HepG2 (cell line): ENCODE data around the gene LSM8. TPM values are rescaled to one million over a fixed set of nuclear protein-coding genes. Genes with fewer than 3 reads are reported as not detected.

ENCODE experiments used
- AKAP8 ChIP-seq: sonication (generic); formaldehyde crosslinking; IDR thresholded peaks from 2 replicates; pipeline ENCODE4 v1.5.1; 2020; ENCODE audit warnings: mild to moderate bottlenecking, missing genetic modification reagents
- BCL6 ChIP-seq: IDR thresholded peaks from 2 replicates; pipeline ENCODE4 v1.6.1; 2016; ENCODE audit warnings: missing genetic modification reagents, missing compliant biosample characterization
- CREB1 ChIP-seq, 2 experiments: fragments of 450-650 bp in 1 of 2; IDR thresholded peaks; 2 replicates each; pipeline ENCODE4 v1.6.1; 2016 to 2017; ENCODE audit warnings: control low read depth in 1 of 2, mild to moderate bottlenecking in 1 of 2, missing compliant biosample characterization in 1 of 2, missing genetic modification characterization in 1 of 2
- DZIP1 ChIP-seq: sonication (generic); formaldehyde crosslinking; IDR thresholded peaks from 2 replicates; pipeline ENCODE4 v1.5.0; 2020; ENCODE audit warnings: mild to moderate bottlenecking, missing genetic modification reagents
- FOXJ3 ChIP-seq: sonication (generic); formaldehyde crosslinking; IDR thresholded peaks from 2 replicates; pipeline ENCODE4 v1.4.0; 2020; ENCODE audit warnings: missing genetic modification reagents, mild to moderate bottlenecking, borderline replicate concordance
- HNRNPK ChIP-seq: fragments of 200-400 bp; formaldehyde crosslinking; IDR thresholded peaks from 2 replicates; pipeline ENCODE4 v1.6.1; 2018; ENCODE audit warnings: low read length, low read depth, moderate library complexity, mild to moderate bottlenecking; ENCODE audit not compliant: poor library complexity, severe bottlenecking
- HOXA3 ChIP-seq: sonication (generic); formaldehyde crosslinking; IDR thresholded peaks from 2 replicates; pipeline ENCODE4 v1.5.0; 2020; ENCODE audit warnings: missing genetic modification reagents
- HOXA5 ChIP-seq: sonication (generic); formaldehyde crosslinking; IDR thresholded peaks from 2 replicates; pipeline ENCODE4 v1.4.0; 2020; ENCODE audit warnings: missing genetic modification reagents
- KLF12 ChIP-seq: sonication (generic); formaldehyde crosslinking; IDR thresholded peaks from 2 replicates; pipeline ENCODE4 v1.4.0; 2020; ENCODE audit warnings: missing genetic modification reagents, borderline replicate concordance
- MAFF ChIP-seq: IDR thresholded peaks from 2 replicates; pipeline ENCODE4 v1.6.1; 2011; ENCODE audit warnings: low read depth, low read length, improper control_type of control experiment
- MTF2 ChIP-seq: sonication (generic); formaldehyde crosslinking; IDR thresholded peaks from 2 replicates; pipeline ENCODE4 v1.5.0; 2020; ENCODE audit warnings: missing genetic modification reagents, borderline replicate concordance
- SIN3A ChIP-seq: IDR thresholded peaks from 2 replicates; pipeline ENCODE4 v1.6.1; 2011; ENCODE audit warnings: low read depth, mild to moderate bottlenecking, control low read depth, low read length, borderline replicate concordance
- SP4 ChIP-seq: sonication (generic); formaldehyde crosslinking; IDR thresholded peaks from 2 replicates; pipeline ENCODE4 v1.8.1; 2023; ENCODE audit warnings: mild to moderate bottlenecking, missing genetic modification reagents
- SRY ChIP-seq: sonication (generic); formaldehyde crosslinking; IDR thresholded peaks from 2 replicates; pipeline ENCODE4 v1.8.0; 2022; ENCODE audit warnings: mild to moderate bottlenecking, missing genetic modification reagents
- TEAD3 ChIP-seq: optimal IDR thresholded peaks from 2 replicates; pipeline ENCODE3; 2016; ENCODE audit warnings: borderline replicate concordance
- ZBTB7A ChIP-seq: sonication (generic); formaldehyde crosslinking; IDR thresholded peaks from 2 replicates; pipeline ENCODE4 v1.8.0; 2022; ENCODE audit warnings: mild to moderate bottlenecking, missing genetic modification reagents
- ZNF234 ChIP-seq: sonication (generic); formaldehyde crosslinking; conservative IDR thresholded peaks from 2 replicates; pipeline ENCODE4 v1.5.1; 2020; ENCODE audit warnings: mild to moderate bottlenecking, missing genetic modification reagents
- ZNF33A ChIP-seq: sonication (generic); formaldehyde crosslinking; IDR thresholded peaks from 2 replicates; pipeline ENCODE4 v1.5.1; 2020; ENCODE audit warnings: missing genetic modification reagents, mild to moderate bottlenecking, moderate library complexity, borderline replicate concordance
- ZNF350 ChIP-seq: sonication (generic); formaldehyde crosslinking; IDR thresholded peaks from 2 replicates; pipeline ENCODE4 v1.4.0; 2020; ENCODE audit warnings: mild to moderate bottlenecking, low read depth, missing genetic modification reagents, borderline replicate concordance
- ZNF549 ChIP-seq: sonication (generic); formaldehyde crosslinking; IDR thresholded peaks from 2 replicates; pipeline ENCODE4 v1.5.0; 2020; ENCODE audit warnings: missing genetic modification reagents
- polyA plus RNA-seq, 8 experiments: library from polyadenylated mRNA; depleted of rRNA in 3 of 8; stranded (reverse) in 7 of 8; unstranded in 1 of 8; fragments of >200 nt; fragmentation: Illumina TruSeq in 4 of 8; extraction: Trizol in 4 of 8; gene quantifications; 2 replicates each; pipeline versions ENCODE4 v1.2.1 to v1.2.3, GENCODE V29; 2011 to 2016; ENCODE audit warnings: low read depth in 4 of 8, missing spikeins in 1 of 8, mixed read lengths in 1 of 8; ENCODE audit not compliant: insufficient read depth in 1 of 8
- total RNA-seq, 5 experiments: library from RNA; depleted of rRNA; stranded (reverse); fragments of >200 nt; fragmentation: Illumina TruSeq; extraction: Trizol; gene quantifications; 2 replicates each; pipeline ENCODE4 v1.2.3, GENCODE V29; 2016; ENCODE audit warnings: low read depth in 1 of 5
- TF ChIP-seq, protein P1 (sequence below): sonication (generic); formaldehyde crosslinking; IDR thresholded peaks from 2 replicates; pipeline ENCODE4 v1.5.0; 2020; ENCODE audit warnings: mild to moderate bottlenecking, low read depth, missing genetic modification reagents, borderline replicate concordance
- TF ChIP-seq, protein P2 (sequence below): IDR thresholded peaks from 2 replicates; pipeline ENCODE4 v1.6.1; 2016; ENCODE audit warnings: low read depth
- TF ChIP-seq, protein P3 (sequence below): IDR thresholded peaks from 2 replicates; pipeline ENCODE4 v1.6.1; 2016; ENCODE audit warnings: mild to moderate bottlenecking

The LSM8 gene
- total and polyA plus RNA-seq, 2 of the 13 experiments (the other 11 are each of a cell fraction or from before 2014, with no cell fraction given) = 44.3 to 67.3 TPM

- TF ChIP-seq HOXA3 (CRISPR knock-in tag) = peak; percentile 56
- TF ChIP-seq TEAD3 = peak; percentile 52
- peak; percentile 77 for TF ChIP-seq SRY (CRISPR knock-in tag)
- no peak for TF ChIP-seq BCL6
- TF ChIP-seq ZNF549 (CRISPR knock-in tag) = no peak
- no peak for TF ChIP-seq KLF12 (CRISPR knock-in tag)
- peak; percentile 14; the same call in 1 of the 2 replicates for TF ChIP-seq FOXJ3 (CRISPR knock-in tag)
- peak; percentile 70 for TF ChIP-seq CREB1 (IDR thresholded peaks at IDR 0.05)
- TF ChIP-seq CREB1 (CRISPR knock-in tag; IDR thresholded peaks at IDR 0.05) = peak; percentile 90
- TF ChIP-seq, protein P1, sequence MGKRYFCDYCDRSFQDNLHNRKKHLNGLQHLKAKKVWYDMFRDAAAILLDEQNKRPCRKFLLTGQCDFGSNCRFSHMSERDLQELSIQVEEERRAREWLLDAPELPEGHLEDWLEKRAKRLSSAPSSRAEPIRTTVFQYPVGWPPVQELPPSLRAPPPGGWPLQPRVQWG = no peak
- TF ChIP-seq HOXA5 = peak; percentile 41; the same call in 1 of the 2 replicates
- no peak for TF ChIP-seq ZNF33A (CRISPR knock-in tag)
- TF ChIP-seq, protein P2, sequence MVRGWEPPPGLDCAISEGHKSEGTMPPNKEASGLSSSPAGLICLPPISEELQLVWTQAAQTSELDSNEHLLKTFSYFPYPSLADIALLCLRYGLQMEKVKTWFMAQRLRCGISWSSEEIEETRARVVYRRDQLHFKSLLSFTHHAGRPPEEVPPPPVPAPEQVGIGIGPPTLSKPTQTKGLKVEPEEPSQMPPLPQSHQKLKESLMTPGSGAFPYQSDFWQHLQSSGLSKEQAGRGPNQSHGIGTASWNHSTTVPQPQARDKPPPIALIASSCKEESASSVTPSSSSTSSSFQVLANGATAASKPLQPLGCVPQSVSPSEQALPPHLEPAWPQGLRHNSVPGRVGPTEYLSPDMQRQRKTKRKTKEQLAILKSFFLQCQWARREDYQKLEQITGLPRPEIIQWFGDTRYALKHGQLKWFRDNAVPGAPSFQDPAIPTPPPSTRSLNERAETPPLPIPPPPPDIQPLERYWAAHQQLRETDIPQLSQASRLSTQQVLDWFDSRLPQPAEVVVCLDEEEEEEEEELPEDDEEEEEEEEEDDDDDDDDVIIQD = peak; percentile 95
- TF ChIP-seq AKAP8 = no peak
- TF ChIP-seq, protein P3, sequence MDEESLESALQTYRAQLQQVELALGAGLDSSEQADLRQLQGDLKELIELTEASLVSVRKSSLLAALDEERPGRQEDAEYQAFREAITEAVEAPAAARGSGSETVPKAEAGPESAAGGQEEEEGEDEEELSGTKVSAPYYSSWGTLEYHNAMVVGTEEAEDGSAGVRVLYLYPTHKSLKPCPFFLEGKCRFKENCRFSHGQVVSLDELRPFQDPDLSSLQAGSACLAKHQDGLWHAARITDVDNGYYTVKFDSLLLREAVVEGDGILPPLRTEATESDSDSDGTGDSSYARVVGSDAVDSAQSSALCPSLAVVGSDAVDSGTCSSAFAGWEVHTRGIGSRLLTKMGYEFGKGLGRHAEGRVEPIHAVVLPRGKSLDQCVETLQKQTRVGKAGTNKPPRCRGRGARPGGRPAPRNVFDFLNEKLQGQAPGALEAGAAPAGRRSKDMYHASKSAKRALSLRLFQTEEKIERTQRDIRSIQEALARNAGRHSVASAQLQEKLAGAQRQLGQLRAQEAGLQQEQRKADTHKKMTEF (CRISPR knock-in tag) = peak; percentile 89
- peak; percentile 41; the same call in 1 of the 2 replicates for TF ChIP-seq ZBTB7A (CRISPR knock-in tag)
- no peak; the same call in 1 of the 2 replicates for TF ChIP-seq ZNF350 (CRISPR knock-in tag)
- TF ChIP-seq DZIP1 (CRISPR knock-in tag) = peak; percentile 69; the same call in 1 of the 2 replicates
- TF ChIP-seq MAFF = no peak
- no peak for TF ChIP-seq HNRNPK
- 0 out of 2 replicates have a peak, but pooled peaks have one; percentile 50 for TF ChIP-seq ZNF234
- TF ChIP-seq SP4 (CRISPR knock-in tag) = 0 out of 2 replicates have a peak, but pooled peaks have one; percentile 4
- TF ChIP-seq MTF2 (CRISPR knock-in tag) = no peak
- peak; percentile 70; the same call in 1 of the 2 replicates for TF ChIP-seq SIN3A
Measured at GRCh38 chr7:118183786-118184564, at the start of gene LSM8 (continued).
